NCI-H1694 (cell line): ENCODE results near the gene TMEM256.

ENCODE experiments used
- DNase-seq: peaks from one replicate; lab custom pipeline; 2025; lab: John Stamatoyannopoulos, UW

TMEM256 gene

GRCh38 chr17:7407485-7408251 lies 3.8 kb upstream of the TMEM256 start, which contains the start of gene NLGN2:
NLGN2 (plus strand) TSS chr17:7407845; CDS start chr17:7408256, 411 bp downstream.
- DNase-seq = no peak

- no peak for DNase-seq
These were observed 3.2 kb upstream of the TMEM256 start for GRCh38 chr17:7407082-7407481.

GRCh38 chr17:7406235-7406825 lies 2.4 kb upstream of the TMEM256 start:
- DNase-seq = no peak

GRCh38 chr17:7405350-7406234 lies 1.7 kb upstream of the TMEM256 start:
- no peak for DNase-seq

GRCh38 chr17:7404737-7405349 lies 946 bp upstream of the TMEM256 start:
- no peak for DNase-seq

- peak; percentile 48 for DNase-seq
These were observed 245 bp downstream of the TMEM256 start for GRCh38 chr17:7403727-7403976.

GRCh38 chr17:7403043-7403726 lies 712 bp downstream of the TMEM256 start:
- no peak for DNase-seq

- DNase-seq = no peak
These were observed 5.3 kb downstream of the TMEM256 start for GRCh38 chr17:7398612-7399011.

GRCh38 chr17:7396147-7396546 lies 7.8 kb downstream of the TMEM256 start:
- no peak for DNase-seq

- peak; percentile 46 for DNase-seq
These were observed 9.3 kb downstream of the TMEM256 start, which contains the start of gene PLSCR3 for GRCh38 chr17:7394452-7395191. PLSCR3 (minus strand) TSS chr17:7394525; CDS start chr17:7394110, 415 bp downstream.

GRCh38 chr17:7393613-7394451 lies 10.1 kb downstream of the TMEM256 start:
- no peak for DNase-seq

- DNase-seq = no peak
These were observed 10.9 kb downstream of the TMEM256 start for GRCh38 chr17:7392696-7393612.

GRCh38 chr17:7391307-7391706 lies 12.6 kb downstream of the TMEM256 start:
- no peak for DNase-seq

GRCh38 chr17:7389924-7390910 lies 13.7 kb downstream of the TMEM256 start:
- no peak for DNase-seq

- DNase-seq = no peak
These were observed 15.0 kb downstream of the TMEM256 start for GRCh38 chr17:7388856-7389255.

GRCh38 chr17:7384489-7385081 lies 19.3 kb downstream of the TMEM256 start:
- no peak for DNase-seq

GRCh38 chr17:7383742-7384488 lies 20.0 kb downstream of the TMEM256 start:
- no peak for DNase-seq
